MCF 10A (cell line): Measurements from ENCODE around the gene SLC5A2. TPM values are rescaled to one million over a fixed set of nuclear protein-coding genes. Genes with fewer than 3 reads are reported as not detected.

Source experiments
- BruUV-seq: library from RNA; stranded (reverse); fragments of 400-500 nt; replicated peaks from 2 replicates; lab custom pipeline; 2021; lab: Mats Ljungman, UMichigan
- CTCF ChIA-PET: fragments of 300-600 bp; sonication (Branson Sonifier 250); formaldehyde crosslinking; extraction: SDS; loops from one replicate; lab custom pipeline; 2021; ENCODE audit warnings: antibody characterized with exemption, inconsistent platforms; lab: Yijun Ruan, JAX
- POLR2A ChIA-PET: fragments of 300-600, 350-650 bp; sonication (Branson Sonifier 250); formaldehyde crosslinking; extraction: SDS; loops from one replicate; lab custom pipeline; 2020; ENCODE audit warnings: antibody characterized with exemption, inconsistent platforms; lab: Yijun Ruan, JAX
- DNase-seq: peaks from one replicate; pipeline ENCODE4 v3.0.0-alpha.2; 2018; ENCODE audit not compliant: unreplicated experiment
- H3K27ac Mint-ChIP-seq: one replicate; pipeline ENCODE4 v1.8.0; 2022; ENCODE audit warnings: mild to moderate bottlenecking, low read depth, mixed read lengths; ENCODE audit not compliant: unreplicated experiment
- H3K27me3 Mint-ChIP-seq: one replicate; pipeline ENCODE4 v1.8.0; 2022; ENCODE audit warnings: mixed read lengths; ENCODE audit not compliant: insufficient read depth, unreplicated experiment
- H3K36me3 Mint-ChIP-seq: one replicate; pipeline ENCODE4 v1.8.0; 2022; ENCODE audit warnings: mild to moderate bottlenecking, moderate library complexity, mixed read lengths; ENCODE audit not compliant: insufficient read depth, unreplicated experiment
- H3K4me1 Mint-ChIP-seq: one replicate; pipeline ENCODE4 v1.8.0; 2022; ENCODE audit warnings: mixed read lengths; ENCODE audit not compliant: insufficient read depth, unreplicated experiment
- H3K4me3 Mint-ChIP-seq: one replicate; pipeline ENCODE4 v1.8.0; 2022; ENCODE audit warnings: mild to moderate bottlenecking, moderate library complexity, mixed read lengths; ENCODE audit not compliant: unreplicated experiment
- H3K9me3 Mint-ChIP-seq: one replicate; pipeline ENCODE4 v1.8.0; 2022; ENCODE audit warnings: mixed read lengths; ENCODE audit not compliant: unreplicated experiment
- CTCF ChIP-seq: fragments of 200-600 bp; IDR thresholded peaks from one replicate; pipeline ENCODE4 v1.8.0; 2022; ENCODE audit warnings: antibody characterized with exemption, mild to moderate bottlenecking; ENCODE audit not compliant: unreplicated experiment
- intact Hi-C: fragments of 100-400 bp; cut with micrococcal nuclease; formaldehyde crosslinking; loops from 2 replicates; pipeline ENCODE4 v1.14.1; 2022
- total RNA-seq: library from RNA; stranded (reverse); gene quantifications from 2 replicates; pipeline ENCODE4 v1.2.3, GENCODE V29; 2022

SLC5A2 gene
- total RNA-seq, 1 experiment from 2014 or later, result not detected

GRCh38 chr16:31513126-31513525 is 30.2 kb downstream of the SLC5A2 start:
- intact Hi-C loops, result no loop called here
- peaks cover 15% of the 10 kb centered on the region for H3K4me1 Mint-ChIP-seq
- peak; percentile 47 for DNase-seq
- no peak overlapping the region for H3K4me3 Mint-ChIP-seq
- POLR2A ChIA-PET, result no interaction called here
- no peaks in the 10 kb centered on the region for H3K27me3 Mint-ChIP-seq
- no peak for TF ChIP-seq CTCF
- no peak overlapping the region for H3K27ac Mint-ChIP-seq
- no peaks in the 10 kb centered on the region for H3K36me3 Mint-ChIP-seq
- BruUV-seq, result no TSS peak
- CTCF ChIA-PET, result no interaction called here
- no peaks in the 10 kb centered on the region for H3K9me3 Mint-ChIP-seq

DNA sequence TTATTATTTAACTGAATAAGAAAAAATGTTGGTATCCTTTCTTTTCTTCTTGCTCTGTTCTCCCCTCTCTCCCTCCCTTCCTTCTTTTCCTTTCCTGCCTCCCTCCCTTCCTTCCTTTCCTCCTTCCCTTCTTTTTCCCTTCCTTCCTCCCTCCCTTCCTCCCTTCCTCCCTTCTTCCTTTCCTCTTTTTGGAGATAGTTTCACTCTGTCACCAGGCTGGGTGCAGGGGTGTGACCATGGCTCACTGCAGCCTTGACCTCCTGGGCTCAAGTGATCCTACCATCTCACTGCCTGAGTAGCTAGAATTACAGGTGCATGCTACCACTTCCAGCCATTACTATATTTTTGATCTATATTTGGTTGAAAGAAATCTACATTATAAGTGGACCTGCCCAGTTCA is 31.0 kb downstream of the SLC5A2 start:
- TF ChIP-seq CTCF, result no peak
- Mint-ChIP-seq H3K4me1 (peaks cover 13% of the 10 kb centered on the region), H3K27me3 (no peaks in the 10 kb centered on the region), H3K27ac (no peak overlapping the region), H3K4me3 (no peak overlapping the region), H3K9me3 (no peaks in the 10 kb centered on the region), H3K36me3 (no peaks in the 10 kb centered on the region)
- no TSS peak for BruUV-seq
- POLR2A ChIA-PET, result no interaction called here
- intact Hi-C loops, result no loop called here
- CTCF ChIA-PET, result interaction anchor here (0.5 kb wide), 1 partner anchor 147 kb away, joined by 3 read pairs; no protein-coding TSS in a partner anchor
- no peak for DNase-seq

- CTCF ChIA-PET, result no interaction called here
- Mint-ChIP-seq H3K27ac (no peak overlapping the region), H3K27me3 (peaks cover 9% of the 10 kb centered on the region), H3K9me3 (no peaks in the 10 kb centered on the region), H3K4me1 (peaks cover 1% of the 10 kb centered on the region), H3K4me3 (no peak overlapping the region), H3K36me3 (no peaks in the 10 kb centered on the region)
- POLR2A ChIA-PET, result no interaction called here
- DNase-seq, result no peak
- intact Hi-C loops, result no loop called here
- no TSS peak for BruUV-seq
- TF ChIP-seq CTCF, result no peak
Observed at GRCh38 chr16:31517800-31518402, 35.0 kb downstream of the SLC5A2 start.

DNA sequence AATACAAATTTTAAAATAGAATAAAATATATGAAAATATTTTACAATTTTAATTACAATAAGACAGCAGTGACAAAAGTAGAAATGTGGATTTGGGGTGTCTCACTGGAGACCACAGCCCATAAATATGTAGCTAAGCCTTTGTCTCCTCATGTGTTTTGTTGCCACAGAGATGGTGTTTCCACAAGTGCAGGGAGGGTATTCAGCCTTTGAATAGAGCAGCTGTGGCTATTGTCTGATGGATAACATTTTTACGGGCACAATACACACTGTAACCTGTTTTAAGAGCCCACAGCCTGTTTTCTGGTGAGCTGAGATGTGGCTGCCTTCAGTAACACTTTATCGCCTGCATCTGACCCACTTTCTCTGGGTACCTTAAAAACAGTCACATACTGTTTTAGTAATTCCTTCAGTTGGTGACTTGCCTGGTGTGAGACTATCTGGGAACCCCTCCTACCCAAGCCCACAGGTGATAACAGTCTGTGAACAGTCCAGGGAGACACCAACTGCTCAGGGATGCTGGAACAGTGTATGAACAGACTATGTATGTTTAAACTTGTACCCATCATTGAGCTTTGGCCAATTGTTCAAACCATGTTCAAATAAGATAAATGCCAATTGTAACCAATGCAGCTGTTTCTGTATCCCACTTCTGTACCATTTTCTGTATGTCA is 37.0 kb downstream of the SLC5A2 start:
- TF ChIP-seq CTCF, result no peak
- no TSS peak for BruUV-seq
- POLR2A ChIA-PET, result interaction anchor here (1.4 kb wide), 1 partner anchor 12 kb away, joined by 3 read pairs; the partner anchor contains the start of gene RUSF1
- CTCF ChIA-PET, result no interaction called here
- H3K27me3 Mint-ChIP-seq, result peaks cover 9% of the 10 kb centered on the region
- intact Hi-C loops, result no loop called here
- H3K36me3 Mint-ChIP-seq, result no peaks in the 10 kb centered on the region
- no peaks in the 10 kb centered on the region for H3K9me3 Mint-ChIP-seq
- H3K27ac Mint-ChIP-seq, result no peak overlapping the region
- H3K4me1 Mint-ChIP-seq, result no peaks in the 10 kb centered on the region
- no peak for DNase-seq
- H3K4me3 Mint-ChIP-seq, result no peak overlapping the region
